ENCODE data around the gene CFLAR. TPM values are rescaled to one million over a fixed set of nuclear protein-coding genes. Genes with fewer than 3 reads are reported as not detected.
A peak's percentile ranks its signal among the peaks of the same experiment; 100 is the strongest.

CFLAR gene
- total and polyA plus RNA-seq, 9 of the 15 experiments (the other 6 are each of a cell fraction or from before 2014, with no cell fraction given) = 27.5 to 102 (median 54.0) TPM

- TF ChIP-seq ZNF436 (CRISPR knock-in tag; IDR thresholded peaks at IDR 0.05) = no peak
- TF ChIP-seq RCOR1 (IDR thresholded peaks at IDR 0.05; ENCODE audit: borderline replicate concordance in 1 of 2, low read depth in 2 of 2, low read length in 2 of 2) = peak; percentile 22 to 29; a peak in 1 of 4 replicates
- peak; percentile 35; the same call in 1 of the 2 replicates for TF ChIP-seq PHF8 (IDR thresholded peaks at IDR 0.05; ENCODE audit: borderline replicate concordance, low read length)
- TF ChIP-seq NEUROD1 (IDR thresholded peaks at IDR 0.05; ENCODE audit: borderline replicate concordance, low read depth, low read length, partially characterized antibody) = peak; percentile 2
- TF ChIP-seq HMG20B (CRISPR knock-in tag; IDR thresholded peaks at IDR 0.05) = no peak
- TF ChIP-seq REST (IDR thresholded peaks at IDR 0.05; ENCODE audit: borderline replicate concordance) = peak; percentile 37; the same call in 1 of the 2 replicates
- no peak for TF ChIP-seq REST (CRISPR knock-in tag; IDR thresholded peaks at IDR 0.05; ENCODE audit: low read depth)
- TF ChIP-seq HDAC3 (IDR thresholded peaks at IDR 0.05; ENCODE audit: borderline replicate concordance, partially characterized antibody) = peak; percentile 36
- TF ChIP-seq ZNF76 (CRISPR knock-in tag; IDR thresholded peaks at IDR 0.05; ENCODE audit: borderline replicate concordance) = no peak
- 0 out of 2 replicates have a peak, but pooled peaks have one; percentile 18 for TF ChIP-seq MTA3 (IDR thresholded peaks at IDR 0.05; ENCODE audit: borderline replicate concordance)
- peak; percentile 61 for TF ChIP-seq ESRRA (IDR thresholded peaks at IDR 0.05; ENCODE audit: borderline replicate concordance, low read depth)
- TF ChIP-seq ATF3 (IDR thresholded peaks at IDR 0.05) = no peak
- 0 out of 2 replicates have a peak, but pooled peaks have one; percentile 54 for TF ChIP-seq ATF3 (CRISPR knock-in tag; conservative IDR thresholded peaks at IDR 0.05)
- TF ChIP-seq CBFB (CRISPR knock-in tag; IDR thresholded peaks at IDR 0.05) = no peak
- TF ChIP-seq ZKSCAN3 (CRISPR knock-in tag; IDR thresholded peaks at IDR 0.05) = no peak
Observed at GRCh38 chr2:201118121-201118960, 2.4 kb downstream of the CFLAR start (continued).

Measured in K562 (cell line).